Sigmoid colon (tissue), 3 donors: ENCODE results near the gene TIMM50.

ENCODE experiments used
- POLR2A ChIP-seq, 2 donors: fragments of 450-650 bp; IDR thresholded peaks; one replicate each; pipeline ENCODE4 v1.6.1; 2016; ENCODE audit warnings: antibody characterized with exemption in 2 of 2, mild to moderate bottlenecking in 2 of 2, moderate library complexity in 2 of 2
- TF ChIP-seq, protein P1 (sequence below), 4 experiments: fragments of 450-650 bp in 3 of 4; fragments of 200-600 bp in 1 of 4; IDR thresholded peaks; one replicate each; pipeline ENCODE4 v1.5.1; 2016 to 2019; ENCODE audit warnings: antibody characterized with exemption in 4 of 4, mild to moderate bottlenecking in 3 of 4, moderate library complexity in 2 of 4

DNA sequence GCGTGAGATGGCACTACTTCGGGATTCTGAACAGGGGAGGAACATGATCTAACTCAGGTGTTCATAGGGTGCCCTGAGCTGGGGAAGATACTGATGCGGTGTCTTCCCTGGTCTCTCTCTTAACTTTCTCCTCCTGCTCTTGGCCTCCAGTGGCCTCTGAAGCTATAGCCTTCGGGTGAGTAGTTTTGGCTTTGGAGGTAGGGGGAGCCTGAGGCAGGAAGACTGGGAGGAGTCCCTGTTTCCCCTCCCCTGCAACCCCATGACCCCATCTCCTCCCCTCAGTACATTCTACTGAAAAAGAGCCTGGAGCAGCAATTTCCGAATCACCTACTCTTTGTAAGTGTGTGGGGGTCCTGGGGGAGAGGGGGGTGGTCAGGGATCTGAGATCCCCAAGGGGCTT lies 37.8 kb downstream of the TIMM50 start:
- TF ChIP-seq POLR2A (IDR thresholded peaks at IDR 0.05): no peak
- TF ChIP-seq, protein P1, sequence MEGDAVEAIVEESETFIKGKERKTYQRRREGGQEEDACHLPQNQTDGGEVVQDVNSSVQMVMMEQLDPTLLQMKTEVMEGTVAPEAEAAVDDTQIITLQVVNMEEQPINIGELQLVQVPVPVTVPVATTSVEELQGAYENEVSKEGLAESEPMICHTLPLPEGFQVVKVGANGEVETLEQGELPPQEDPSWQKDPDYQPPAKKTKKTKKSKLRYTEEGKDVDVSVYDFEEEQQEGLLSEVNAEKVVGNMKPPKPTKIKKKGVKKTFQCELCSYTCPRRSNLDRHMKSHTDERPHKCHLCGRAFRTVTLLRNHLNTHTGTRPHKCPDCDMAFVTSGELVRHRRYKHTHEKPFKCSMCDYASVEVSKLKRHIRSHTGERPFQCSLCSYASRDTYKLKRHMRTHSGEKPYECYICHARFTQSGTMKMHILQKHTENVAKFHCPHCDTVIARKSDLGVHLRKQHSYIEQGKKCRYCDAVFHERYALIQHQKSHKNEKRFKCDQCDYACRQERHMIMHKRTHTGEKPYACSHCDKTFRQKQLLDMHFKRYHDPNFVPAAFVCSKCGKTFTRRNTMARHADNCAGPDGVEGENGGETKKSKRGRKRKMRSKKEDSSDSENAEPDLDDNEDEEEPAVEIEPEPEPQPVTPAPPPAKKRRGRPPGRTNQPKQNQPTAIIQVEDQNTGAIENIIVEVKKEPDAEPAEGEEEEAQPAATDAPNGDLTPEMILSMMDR (IDR thresholded peaks at IDR 0.05): no peak
